K562 (cell line): Measurements from ENCODE around the gene RNF215. TPM values are rescaled to one million over a fixed set of nuclear protein-coding genes. Genes with fewer than 3 reads are reported as not detected.
A peak's percentile ranks its signal among the peaks of the same experiment; 100 is the strongest.

Experiments
- ATAC-seq: fragments of 200-7000 bp; cut with Tn5 transposase; 3 replicates; pipeline ENCODE4 v1.9.1; 2020; ENCODE audit warnings: moderate library complexity
- BruUV-seq: library from RNA; stranded (reverse); fragments of 400-500 nt; replicated peaks from 2 replicates; lab custom pipeline; 2021; lab: Mats Ljungman, UMichigan
- CTCF ChIA-PET: fragments of 300-600 bp; formaldehyde crosslinking; extraction: SDS; loops from one replicate; lab custom pipeline; 2021; ENCODE audit warnings: low intra/inter-chr PET ratio; lab: Yijun Ruan, JAX
- POLR2A ChIA-PET: fragments of 300-600, 350-650 bp; sonication (Branson Sonifier 250); formaldehyde crosslinking; extraction: SDS; loops from one replicate; lab custom pipeline; 2021; ENCODE audit warnings: antibody characterized with exemption, inconsistent platforms; lab: Yijun Ruan, JAX
- DNase-seq, 4 experiments: peaks; one replicate each; pipeline versions ENCODE4 v3.0.0 to v3.0.0-alpha.2; 2011 to 2018; ENCODE audit warnings: low spot score in 3 of 4, mixed read lengths in 3 of 4; ENCODE audit errors: extremely low read depth in 1 of 4
- FAIRE-seq: peaks from 2 replicates; lab custom pipeline; 2011; peaks lifted over from hg19 to GRCh38; lab: Jason Lieb, UNC
- H2AFZ ChIP-seq: 2 replicates; pipeline ENCODE4 v1.6.0; 2011; ENCODE audit warnings: low read depth, low read length, control low read depth, inconsistent platforms
- H3K27ac ChIP-seq: fragments of 200-600 bp; 3 replicates; pipeline ENCODE4 v1.8.0; 2011; ENCODE audit warnings: low read depth, mild to moderate bottlenecking, control low read depth, inconsistent platforms, low read length, moderate library complexity, mixed read lengths; ENCODE audit errors: extremely low read depth
- H3K27me3 ChIP-seq, 2 experiments: fragments of 300-600 bp in 1 of 2; 2 replicates in 1 of 2; 3 replicates in 1 of 2; pipeline versions ENCODE4 v1.6.0 to v1.8.0; 2011; ENCODE audit warnings: inconsistent platforms in 2 of 2, low read length in 2 of 2, mild to moderate bottlenecking in 1 of 2, mixed read lengths in 1 of 2, moderate library complexity in 1 of 2; ENCODE audit not compliant: control insufficient read depth in 2 of 2, insufficient read depth in 2 of 2
- H3K36me3 ChIP-seq: fragments of 300-600 bp; 3 replicates; pipeline ENCODE4 v1.8.0; 2011; ENCODE audit warnings: mild to moderate bottlenecking, low read length, inconsistent platforms; ENCODE audit not compliant: control insufficient read depth, insufficient read depth
- H3K4me1 ChIP-seq, 2 experiments: fragments of 200-600 bp in 1 of 2; replicated peaks in 1 of 2; 2 replicates in 1 of 2; 3 replicates in 1 of 2; pipeline versions ENCODE4 v1.5.1 to v1.8.0; 2011; ENCODE audit warnings: inconsistent platforms in 2 of 2, low read length in 2 of 2, mild to moderate bottlenecking in 1 of 2, mixed read lengths in 1 of 2, moderate library complexity in 1 of 2; ENCODE audit not compliant: control insufficient read depth in 2 of 2, insufficient read depth in 2 of 2
- H3K4me2 ChIP-seq: 2 replicates; pipeline ENCODE4 v1.6.1; 2011; ENCODE audit warnings: low read length, control low read depth, inconsistent platforms, mixed read lengths; ENCODE audit not compliant: insufficient read depth
- H3K4me3 ChIP-seq: fragments of 200-600 bp; sonication (generic), shearing (Covaris generic); 2 replicates; pipeline ENCODE4 v1.5.1; 2016; ENCODE audit warnings: control low read depth, inconsistent platforms
- H3K79me2 ChIP-seq: fragments of 200-600 bp; 3 replicates; pipeline ENCODE4 v1.8.0; 2011; ENCODE audit warnings: low read length, inconsistent platforms; ENCODE audit not compliant: control insufficient read depth, insufficient read depth
- H3K9ac ChIP-seq, 2 experiments: 2 replicates each; pipeline versions ENCODE4 v1.6.0 to v1.6.1; 2011; ENCODE audit warnings: low read depth in 2 of 2, low read length in 2 of 2, control low read depth in 1 of 2, inconsistent platforms in 1 of 2, mild to moderate bottlenecking in 1 of 2, mixed read lengths in 1 of 2; ENCODE audit not compliant: insufficient read depth in 1 of 2
- H3K9me1 ChIP-seq: one replicate; pipeline ENCODE4 v1.6.0; 2011; ENCODE audit warnings: inconsistent platforms, mild to moderate bottlenecking, low read length, moderate library complexity; ENCODE audit not compliant: control insufficient read depth, insufficient read depth
- H3K9me3 ChIP-seq: replicated peaks from 2 replicates; pipeline ENCODE4 v1.5.1; 2011; ENCODE audit warnings: low read depth, low read length, inconsistent platforms; ENCODE audit not compliant: control insufficient read depth, insufficient read depth
- H4K20me1 ChIP-seq: replicated peaks from 2 replicates; pipeline ENCODE4 v1.6.1; 2011; ENCODE audit warnings: low read length, inconsistent platforms, mixed read lengths; ENCODE audit not compliant: control insufficient read depth, insufficient read depth
- ARHGAP35 ChIP-seq: fragments of 450-650 bp; IDR thresholded peaks from 2 replicates; pipeline ENCODE4 v1.6.1; 2018; ENCODE audit not compliant: partially characterized antibody
- BCOR ChIP-seq: fragments of 450-650 bp; IDR thresholded peaks from 2 replicates; pipeline ENCODE4 v1.6.1; 2016
- C11orf30 ChIP-seq: fragments of 450-650 bp; IDR thresholded peaks from 2 replicates; pipeline ENCODE4 v1.6.1; 2016; ENCODE audit warnings: low read depth, mild to moderate bottlenecking
- NR3C1 ChIP-seq: sonication (generic); formaldehyde crosslinking; IDR thresholded peaks from 2 replicates; pipeline ENCODE4 v1.8.1; 2022; ENCODE audit warnings: missing genetic modification reagents
- RBM25 ChIP-seq: fragments of 200-400 bp; formaldehyde crosslinking; IDR thresholded peaks from 2 replicates; pipeline ENCODE4 v1.6.1; 2018; ENCODE audit warnings: low read length, low read depth, moderate library complexity; ENCODE audit not compliant: severe bottlenecking
- ZFP36 ChIP-seq: fragments of 150-350 bp; IDR thresholded peaks from 2 replicates; pipeline ENCODE4 v1.6.1; 2018; ENCODE audit warnings: low read length, low read depth; ENCODE audit not compliant: partially characterized antibody
- WGBS: fragments of 100-300 bp; shearing (Covaris generic); methylation state at CpG from one replicate; pipeline ENCODE4 v1.1.6; 2016; ENCODE audit warnings: low coverage, mixed read lengths; ENCODE audit not compliant: insufficient coverage; ENCODE audit errors: missing lambda C conversion rate; 5-methylcytosine and 5-hydroxymethylcytosine counted together
- in situ Hi-C: fragments of 300-500 bp; cut with MboI; formaldehyde crosslinking; loops from 4 replicates; pipeline ENCODE4 v1.15.0; 2018; ENCODE audit warnings: inconsistent platforms, mixed read lengths
- intact Hi-C: fragments of 100-400 bp; cut with micrococcal nuclease; formaldehyde crosslinking; loops from 2 replicates; pipeline ENCODE4 v1.14.2; 2022
- polyA plus RNA-seq, 8 experiments: library from polyadenylated mRNA; depleted of rRNA in 4 of 8; stranded (reverse) in 5 of 8; unstranded in 3 of 8; fragments of >200 nt; fragmentation: Nextera tagmentation in 2 of 8; fragmentation: Illumina TruSeq in 1 of 8; extraction: Ambion mirVana in 2 of 8; extraction: Trizol in 1 of 8; gene quantifications; 2 replicates each; pipeline versions ENCODE4 v1.2.1 to v1.2.3, GENCODE V29; 2011 to 2014; ENCODE audit warnings: inconsistent platforms in 1 of 8, missing spikeins in 1 of 8
- total RNA-seq, 7 experiments: library from RNA; depleted of rRNA in 6 of 7; stranded (reverse); fragments of >200 nt in 6 of 7; fragmentation: Illumina TruSeq in 2 of 7; extraction: Trizol in 2 of 7; gene quantifications; 2 replicates each; pipeline versions ENCODE4 v1.2.1 to v1.2.3, GENCODE V29; 2011 to 2021; ENCODE audit warnings: low replicate concordance in 1 of 7
- TF ChIP-seq, protein P1 (sequence below): fragments of 200-800 bp; sonication (Bioruptor generic); IDR thresholded peaks from 2 replicates; pipeline ENCODE4 v1.6.1; 2016; ENCODE audit warnings: missing genetic modification characterization, missing compliant biosample characterization

RNF215 gene
- total and polyA plus RNA-seq, 9 of the 15 experiments (the other 6 are each of a cell fraction or from before 2014, with no cell fraction given) = 0.08 to 9.8 (median 2.7) TPM

- 100% methylated on average over 1 of the region's 3 CpGs for WGBS
- H3K27me3 ChIP-seq = no peaks in the 10 kb centered on the region
- ATAC-seq (no peak), DNase-seq (no peak), FAIRE-seq (no peak)
- in situ Hi-C loops (loop anchor here (5.0 to 25.0 kb wide), 5 partner anchors 33 to 361 kb away; partner anchors contain the start of genes MTFP1 and OSM), intact Hi-C loops (loop anchor here (5.0 kb wide), 2 partner anchors 53 to 363 kb away; no protein-coding TSS in a partner anchor)
- H3K9me1 ChIP-seq = no peaks in the 10 kb centered on the region
- no peak overlapping the region; a peak in 1 of 4 replicates for H3K9ac ChIP-seq
- H3K4me1 ChIP-seq = peaks cover 9 to 33% of the 10 kb centered on the region in 2 experiments; a peak in 3 of 5 replicates
- BruUV-seq = no TSS peak
- peaks cover 8% of the 10 kb centered on the region; the same call in 1 of the 2 replicates for H3K9me3 ChIP-seq
- POLR2A ChIA-PET = interaction anchor here (0.8 kb wide), 1 partner anchor 83 kb away, joined by 3 read pairs; no protein-coding TSS in a partner anchor
- no peaks in the 10 kb centered on the region for H3K79me2 ChIP-seq
- H2AFZ ChIP-seq = no peak overlapping the region
- TF ChIP-seq ZFP36 (peak; percentile 47), C11orf30 (no peak), ARHGAP35 (no peak), RBM25 (peak; percentile 34), NR3C1 (CRISPR knock-in tag) (no peak), BCOR (peak; percentile 25; the same call in 1 of the 2 replicates)
- TF ChIP-seq, protein P1, sequence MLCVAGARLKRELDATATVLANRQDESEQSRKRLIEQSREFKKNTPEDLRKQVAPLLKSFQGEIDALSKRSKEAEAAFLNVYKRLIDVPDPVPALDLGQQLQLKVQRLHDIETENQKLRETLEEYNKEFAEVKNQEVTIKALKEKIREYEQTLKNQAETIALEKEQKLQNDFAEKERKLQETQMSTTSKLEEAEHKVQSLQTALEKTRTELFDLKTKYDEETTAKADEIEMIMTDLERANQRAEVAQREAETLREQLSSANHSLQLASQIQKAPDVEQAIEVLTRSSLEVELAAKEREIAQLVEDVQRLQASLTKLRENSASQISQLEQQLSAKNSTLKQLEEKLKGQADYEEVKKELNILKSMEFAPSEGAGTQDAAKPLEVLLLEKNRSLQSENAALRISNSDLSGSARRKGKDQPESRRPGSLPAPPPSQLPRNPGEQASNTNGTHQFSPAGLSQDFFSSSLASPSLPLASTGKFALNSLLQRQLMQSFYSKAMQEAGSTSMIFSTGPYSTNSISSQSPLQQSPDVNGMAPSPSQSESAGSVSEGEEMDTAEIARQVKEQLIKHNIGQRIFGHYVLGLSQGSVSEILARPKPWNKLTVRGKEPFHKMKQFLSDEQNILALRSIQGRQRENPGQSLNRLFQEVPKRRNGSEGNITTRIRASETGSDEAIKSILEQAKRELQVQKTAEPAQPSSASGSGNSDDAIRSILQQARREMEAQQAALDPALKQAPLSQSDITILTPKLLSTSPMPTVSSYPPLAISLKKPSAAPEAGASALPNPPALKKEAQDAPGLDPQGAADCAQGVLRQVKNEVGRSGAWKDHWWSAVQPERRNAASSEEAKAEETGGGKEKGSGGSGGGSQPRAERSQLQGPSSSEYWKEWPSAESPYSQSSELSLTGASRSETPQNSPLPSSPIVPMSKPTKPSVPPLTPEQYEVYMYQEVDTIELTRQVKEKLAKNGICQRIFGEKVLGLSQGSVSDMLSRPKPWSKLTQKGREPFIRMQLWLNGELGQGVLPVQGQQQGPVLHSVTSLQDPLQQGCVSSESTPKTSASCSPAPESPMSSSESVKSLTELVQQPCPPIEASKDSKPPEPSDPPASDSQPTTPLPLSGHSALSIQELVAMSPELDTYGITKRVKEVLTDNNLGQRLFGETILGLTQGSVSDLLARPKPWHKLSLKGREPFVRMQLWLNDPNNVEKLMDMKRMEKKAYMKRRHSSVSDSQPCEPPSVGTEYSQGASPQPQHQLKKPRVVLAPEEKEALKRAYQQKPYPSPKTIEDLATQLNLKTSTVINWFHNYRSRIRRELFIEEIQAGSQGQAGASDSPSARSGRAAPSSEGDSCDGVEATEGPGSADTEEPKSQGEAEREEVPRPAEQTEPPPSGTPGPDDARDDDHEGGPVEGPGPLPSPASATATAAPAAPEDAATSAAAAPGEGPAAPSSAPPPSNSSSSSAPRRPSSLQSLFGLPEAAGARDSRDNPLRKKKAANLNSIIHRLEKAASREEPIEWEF (CRISPR knock-in tag) = no peak
- CTCF ChIA-PET = no interaction called here
- H3K4me2 ChIP-seq = no peak overlapping the region
- no peaks in the 10 kb centered on the region for H3K36me3 ChIP-seq
- H3K27ac ChIP-seq = no peak overlapping the region
- 0 out of 2 replicates have a peak, but pooled peaks cover 6% of the 10 kb centered on the region for H4K20me1 ChIP-seq
- no peak overlapping the region for H3K4me3 ChIP-seq
These were observed 6.7 kb upstream of the RNF215 start for GRCh38 chr22:30393885-30394284.
